CD14-positive monocyte (primary cell): ENCODE measurements around the gene FSHR. TPM values are rescaled to one million over a fixed set of nuclear protein-coding genes. Genes with fewer than 3 reads are reported as not detected.

Experiments used
- DNase-seq, 3 donors: peaks; one replicate each; pipeline ENCODE4 v3.0.0-alpha.2; 2011 to 2022
- H2AFZ ChIP-seq: 2 replicates; pipeline ENCODE4 v1.6.0; 2012; ENCODE audit warnings: mild to moderate bottlenecking, low read depth, low read length, inconsistent platforms; ENCODE audit not compliant: insufficient read depth, poor library complexity, severe bottlenecking
- H3K27ac ChIP-seq, 2 donors: 1 replicate in 1 of 2; 2 replicates in 1 of 2; pipeline ENCODE4 v1.5.1; 2012 to 2013; ENCODE audit warnings: low read length in 2 of 2, control low read depth in 1 of 2, inconsistent platforms in 1 of 2, low read depth in 1 of 2, mild to moderate bottlenecking in 1 of 2
- H3K27me3 ChIP-seq, 2 donors: one replicate each; pipeline versions ENCODE4 v1.6.0 to v1.6.1; 2011 to 2013; ENCODE audit warnings: low read length in 2 of 2; ENCODE audit not compliant: control insufficient read depth in 2 of 2, insufficient read depth in 2 of 2
- H3K36me3 ChIP-seq, 2 donors: replicated peaks in 1 of 2; 1 replicate in 1 of 2; 2 replicates in 1 of 2; pipeline versions ENCODE4 v1.5.1 to v1.6.1; 2012 to 2013; ENCODE audit warnings: low read length in 2 of 2, control low read depth in 1 of 2, inconsistent platforms in 1 of 2, mild to moderate bottlenecking in 1 of 2; ENCODE audit not compliant: insufficient read depth in 2 of 2, control insufficient read depth in 1 of 2
- H3K4me1 ChIP-seq, 2 donors: 1 replicate in 1 of 2; 2 replicates in 1 of 2; pipeline versions ENCODE4 v1.5.1 to v1.6.1; 2012 to 2013; ENCODE audit warnings: low read length in 2 of 2, control low read depth in 1 of 2, inconsistent platforms in 1 of 2, mild to moderate bottlenecking in 1 of 2, moderate library complexity in 1 of 2; ENCODE audit not compliant: insufficient read depth in 2 of 2, control insufficient read depth in 1 of 2
- H3K4me2 ChIP-seq: replicated peaks from 2 replicates; pipeline ENCODE3; 2012; ENCODE audit warnings: low read length, moderate library complexity, mild to moderate bottlenecking; ENCODE audit not compliant: poor library complexity, severe bottlenecking; ENCODE audit errors: extremely low read depth
- H3K4me3 ChIP-seq, 3 experiments: fragments of 200-600 bp in 1 of 3; sonication (generic) in 1 of 3; replicated peaks in 1 of 3; 1 replicate in 2 of 3; 2 replicates in 1 of 3; pipeline ENCODE4 v1.5.1; 2011 to 2013; ENCODE audit warnings: low read length in 3 of 3, mild to moderate bottlenecking in 3 of 3, control low read depth in 2 of 3, low read depth in 2 of 3, inconsistent platforms in 1 of 3, moderate library complexity in 1 of 3
- H3K79me2 ChIP-seq: 2 replicates; pipeline ENCODE4 v1.6.0; 2012; ENCODE audit warnings: mild to moderate bottlenecking, control low read depth, inconsistent platforms, low read length, moderate library complexity; ENCODE audit not compliant: insufficient read depth
- H3K9ac ChIP-seq: 2 replicates; pipeline ENCODE4 v1.6.0; 2017; ENCODE audit warnings: low read length, mild to moderate bottlenecking; ENCODE audit not compliant: insufficient read depth, poor library complexity, severe bottlenecking
- H3K9me3 ChIP-seq, 2 donors: replicated peaks in 1 of 2; 1 replicate in 1 of 2; 2 replicates in 1 of 2; pipeline versions ENCODE4 v1.5.1 to v1.6.1; 2012 to 2013; ENCODE audit warnings: low read length in 2 of 2, control low read depth in 1 of 2; ENCODE audit not compliant: control insufficient read depth in 1 of 2, insufficient read depth in 1 of 2
- H4K20me1 ChIP-seq: 2 replicates; pipeline ENCODE4 v1.6.0; 2012; ENCODE audit warnings: mild to moderate bottlenecking, low read length, control low read depth, moderate library complexity; ENCODE audit not compliant: insufficient read depth
- H3K27ac Mint-ChIP-seq, 7 donors: one replicate each; pipeline ENCODE4 v1.8.0; 2020; ENCODE audit warnings: mild to moderate bottlenecking in 7 of 7, mixed read lengths in 7 of 7, moderate library complexity in 6 of 7, inconsistent platforms in 2 of 7
- H3K27me3 Mint-ChIP-seq, 3 donors: one replicate each; pipeline ENCODE4 v1.8.0; 2021 to 2022; ENCODE audit warnings: low read depth in 3 of 3, mild to moderate bottlenecking in 3 of 3, mixed read lengths in 3 of 3, moderate library complexity in 3 of 3, inconsistent platforms in 1 of 3
- H3K36me3 Mint-ChIP-seq, 2 donors: one replicate each; pipeline ENCODE4 v1.8.0; 2020; ENCODE audit warnings: mixed read lengths in 2 of 2, inconsistent platforms in 1 of 2, mild to moderate bottlenecking in 1 of 2
- H3K4me1 Mint-ChIP-seq: one replicate; pipeline ENCODE4 v1.8.0; 2020; ENCODE audit warnings: mild to moderate bottlenecking, mixed read lengths
- H3K4me3 Mint-ChIP-seq, 2 donors: one replicate each; pipeline ENCODE4 v1.8.0; 2020; ENCODE audit warnings: mild to moderate bottlenecking in 2 of 2, mixed read lengths in 2 of 2, moderate library complexity in 1 of 2
- H3K9me3 Mint-ChIP-seq, 7 donors: one replicate each; pipeline ENCODE4 v1.8.0; 2020 to 2022; ENCODE audit warnings: mixed read lengths in 7 of 7, mild to moderate bottlenecking in 6 of 7, moderate library complexity in 6 of 7, inconsistent platforms in 2 of 7
- CTCF ChIP-seq: fragments of 200-600 bp; IDR thresholded peaks from one replicate; pipeline ENCODE4 v1.8.0; 2022; ENCODE audit warnings: antibody characterized with exemption, mild to moderate bottlenecking
- WGBS: methylation state at CpG from one replicate; pipeline ENCODE4 v1.1.5; 2013; ENCODE audit warnings: missing lambda C conversion rate; ENCODE audit not compliant: insufficient coverage; 5-methylcytosine and 5-hydroxymethylcytosine counted together
- intact Hi-C, 2 donors: fragments of 100-400 bp; cut with micrococcal nuclease; formaldehyde crosslinking; loops; one replicate each; pipeline versions ENCODE4 v1.15.0 to v1.15.1; 2023
- polyA plus RNA-seq, 3 donors: library from polyadenylated mRNA; depleted of rRNA in 1 of 3; unstranded in 2 of 3; stranded (reverse) in 1 of 3; fragments of 300-500 nt in 2 of 3; fragments of >200 nt in 1 of 3; fragmentation: Illumina TruSeq in 2 of 3; gene quantifications; 1 replicate in 2 of 3; 2 replicates in 1 of 3; pipeline ENCODE4 v1.2.3, GENCODE V29; 2012 to 2021
- small RNA-seq: library from RNA; depleted of rRNA; stranded (forward); fragments of <200 nt; gene quantifications from one replicate; pipeline ENCODE3, GENCODE V24; 2012; ENCODE audit warnings: low read depth; ENCODE audit not compliant: insufficient read length

Gene FSHR
- polyA plus RNA-seq, 3 donors, result not detected

- no peak for TF ChIP-seq CTCF
- no peak overlapping the region for H3K9ac ChIP-seq
- Mint-ChIP-seq H3K4me1 (no peaks in the 10 kb centered on the region), H3K36me3 (no peaks in the 10 kb centered on the region), H3K4me3 (no peak overlapping the region), H3K9me3 (peaks cover 0 to 7% (median 0%) of the 10 kb centered on the region in 7 donors), H3K27me3 (peaks cover 0 to 2% (median 1%) of the 10 kb centered on the region in 3 donors), H3K27ac (no peak overlapping the region)
- no peaks in the 10 kb centered on the region for H3K27me3 ChIP-seq
- no peak for DNase-seq
- WGBS, result no CpG with 5 or more reads among the region's 1 CpG
- H3K4me3 ChIP-seq, result no peak overlapping the region
- H3K27ac ChIP-seq, result no peak overlapping the region
- H3K9me3 ChIP-seq, result no peaks in the 10 kb centered on the region
- intact Hi-C loops, result no loop called here
- no peaks in the 10 kb centered on the region for H3K36me3 ChIP-seq
- H3K4me2 ChIP-seq, result no peak overlapping the region
- H3K79me2 ChIP-seq, result no peaks in the 10 kb centered on the region
- no peaks in the 10 kb centered on the region for H3K4me1 ChIP-seq
- no peak overlapping the region for H2AFZ ChIP-seq
- H4K20me1 ChIP-seq, result no peaks in the 10 kb centered on the region
Observed at GRCh38 chr2:48914477-48915089, 239.7 kb downstream of the FSHR start.

Small RNA genes within 50 kb of the gene (small RNA-seq; reads per million reads assigned to genes)
- not detected for gene MIR548BA
